Stimulated activated CD4-positive, alpha-beta T cell treated with anti-CD3 and anti-CD28 coated beads, Interleukin-2, amount 100 ng/mL, for 48 hours (primary cell): Measurements from ENCODE around the gene ZSCAN29.
A peak's percentile ranks its signal among the peaks of the same experiment; 100 is the strongest.

ENCODE experiments used
- DNase-seq, 2 donors: peaks; one replicate each; pipeline ENCODE4 v3.0.0-alpha.2; 2020

The ZSCAN29 gene

GRCh38 chr15:43346305-43346704, 24.5 kb downstream of the ZSCAN29 start:
- DNase-seq: no peak

GRCh38 chr15:43330780-43331087, 40.1 kb downstream of the ZSCAN29 start:
- DNase-seq: no peak

GRCh38 chr15:43329960-43330779, 40.7 kb downstream of the ZSCAN29 start, which contains the start of gene LCMT2:
Gene LCMT2 (minus strand): TSS chr15:43330573. CDS start chr15:43330489, 84 bp downstream.
- DNase-seq: peak; percentile 78 to 86

GRCh38 chr15:43329217-43329959, 41.5 kb downstream of the ZSCAN29 start:
- DNase-seq: no peak

GRCh38 chr15:43325039-43325684, 45.7 kb downstream of the ZSCAN29 start:
- no peak for DNase-seq

- DNase-seq: no peak
Measured at GRCh38 chr15:43318990-43319771, 51.7 kb downstream of the ZSCAN29 start.

- no peak for DNase-seq
Measured at GRCh38 chr15:43317566-43318184, 53.2 kb downstream of the ZSCAN29 start.

GRCh38 chr15:43316971-43317346, 53.9 kb downstream of the ZSCAN29 start:
- no peak for DNase-seq

GRCh38 chr15:43316016-43316970, 54.5 kb downstream of the ZSCAN29 start:
- no peak for DNase-seq

GRCh38 chr15:43314171-43314570, 56.7 kb downstream of the ZSCAN29 start:
- no peak for DNase-seq

- DNase-seq: no peak
Measured at GRCh38 chr15:43312378-43312777, 58.5 kb downstream of the ZSCAN29 start.
